Left hindlimb (tissue), 1 donor: ENCODE data around the gene SLC16A10.

Experiments
- DNase-seq: peaks from one replicate; pipeline ENCODE4 v3.0.0-alpha.2; 2018

Gene SLC16A10

GRCh38 chr6:111265842-111266241 is 178.5 kb downstream of the SLC16A10 start:
- no peak for DNase-seq

- DNase-seq, result no peak
These were observed 179.0 kb downstream of the SLC16A10 start for GRCh38 chr6:111266276-111266675.

DNA sequence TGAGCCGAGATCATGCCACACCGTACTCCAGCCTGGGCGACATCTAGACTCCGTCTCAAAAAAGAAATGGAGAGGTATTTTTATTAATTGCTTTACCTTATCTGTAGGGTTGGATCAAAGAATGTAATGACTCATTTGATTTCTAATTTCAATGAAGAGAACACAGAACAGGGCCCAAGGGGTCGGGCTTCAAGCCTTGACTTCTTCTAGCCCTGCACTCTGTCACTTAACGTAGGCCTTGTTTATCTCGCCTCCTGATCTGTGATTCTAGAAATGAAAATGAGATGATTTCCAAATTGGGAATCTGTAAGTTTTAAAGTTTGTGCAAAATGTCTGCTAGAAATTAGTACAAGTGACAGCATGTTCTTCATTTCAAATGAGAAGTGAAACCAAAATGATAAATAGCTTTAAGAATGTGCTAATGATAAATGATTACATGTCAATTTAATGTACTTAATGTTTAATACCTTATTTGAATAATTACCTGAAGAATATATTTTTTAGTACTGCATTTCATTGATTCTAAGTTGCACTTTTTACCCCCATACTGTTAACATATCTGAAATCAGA is 180.5 kb downstream of the SLC16A10 start:
- DNase-seq, result no peak

GRCh38 chr6:111269401-111269970 is 182.2 kb downstream of the SLC16A10 start:
- no peak for DNase-seq

GRCh38 chr6:111270121-111270520 is 182.8 kb downstream of the SLC16A10 start:
- DNase-seq, result no peak

DNA sequence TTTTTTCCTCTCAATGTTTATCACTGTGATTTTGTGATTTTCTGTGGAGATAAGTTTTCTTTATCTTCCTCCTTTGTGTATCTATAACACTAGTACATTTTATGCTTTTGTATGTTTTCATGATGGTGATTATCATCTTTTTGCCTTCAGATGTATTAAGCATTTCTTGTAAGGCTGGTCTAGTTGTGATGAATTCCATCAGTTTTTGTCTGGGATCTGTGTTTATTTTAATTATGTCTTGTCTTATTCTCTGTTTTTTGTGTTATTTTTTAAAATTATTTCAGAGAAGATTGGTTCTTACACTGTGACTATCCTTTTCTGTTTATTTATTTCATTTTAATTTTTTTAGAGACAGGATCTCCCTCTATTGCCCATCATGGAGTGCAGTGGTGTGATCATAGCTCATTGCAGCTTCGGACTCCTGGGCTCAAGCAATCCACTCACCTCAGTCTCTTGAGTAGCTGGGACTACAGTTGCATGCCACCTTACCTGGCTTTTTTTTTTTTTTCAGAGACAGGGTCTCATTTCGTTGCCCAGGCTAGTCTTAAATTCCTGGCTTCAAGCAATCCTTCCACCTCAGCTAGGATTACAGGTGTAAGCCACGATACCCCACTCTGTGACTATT is 187.4 kb downstream of the SLC16A10 start:
- DNase-seq, result no peak

GRCh38 chr6:111276335-111276734 is 189.0 kb downstream of the SLC16A10 start:
- DNase-seq, result no peak

DNA sequence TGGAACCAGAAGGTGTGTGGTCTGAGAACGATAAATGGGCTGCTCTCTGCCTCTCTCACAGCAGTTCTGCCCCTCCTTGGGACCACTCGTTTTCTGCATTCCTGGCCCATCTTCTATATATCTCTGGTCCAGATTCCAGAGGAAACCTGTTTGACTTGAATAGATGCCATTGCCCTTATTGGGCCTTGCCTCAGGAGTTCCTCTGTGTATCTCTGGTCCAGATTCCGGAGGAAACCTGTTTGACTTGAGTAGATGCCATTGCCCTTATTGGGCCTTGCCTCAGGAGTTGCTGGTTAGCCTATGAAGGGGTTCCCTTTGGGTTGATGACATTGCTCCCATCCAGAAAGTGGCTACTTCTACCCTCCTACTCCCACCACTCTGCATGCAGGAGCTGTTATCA is 189.4 kb downstream of the SLC16A10 start:
- no peak for DNase-seq

GRCh38 chr6:111277819-111278218 is 190.5 kb downstream of the SLC16A10 start:
- DNase-seq, result no peak

GRCh38 chr6:111278731-111279130 is 191.4 kb downstream of the SLC16A10 start:
- no peak for DNase-seq

- no peak for DNase-seq
These were observed 193.2 kb downstream of the SLC16A10 start for GRCh38 chr6:111280445-111280955.
